B cell (primary cell): Measurements from ENCODE around the gene CAMK2G. TPM values are rescaled to one million over a fixed set of nuclear protein-coding genes. Genes with fewer than 3 reads are reported as not detected.
"Not testable (repeated sequence)": the region's sequence is repeated elsewhere in the genome, so short reads cannot be mapped to it uniquely, and the experiment has no call there.

Source experiments
- ATAC-seq: fragments of 200-7000 bp; cut with Tn5 transposase; one replicate; pipeline ENCODE4 v1.10.0; 2021; ENCODE audit warnings: low read depth, mild to moderate bottlenecking, moderate number of reproducible peaks, moderate library complexity
- CTCF ChIA-PET: fragments of 350-600 bp; sonication (Branson Sonifier 250); formaldehyde crosslinking; loops from one replicate; lab custom pipeline; 2021; ENCODE audit warnings: antibody characterized with exemption, inconsistent platforms; lab: Charles Lee
- POLR2A ChIA-PET: fragments of 350-600 bp; sonication (Branson Sonifier 250); formaldehyde crosslinking; loops from one replicate; lab custom pipeline; 2021; ENCODE audit warnings: antibody characterized with exemption; lab: Charles Lee
- DNase-seq: peaks from one replicate; pipeline ENCODE4 v3.0.0; 2013
- H2AFZ ChIP-seq: 2 replicates; pipeline ENCODE4 v1.6.1; 2012; ENCODE audit warnings: mild to moderate bottlenecking, low read depth, low read length; ENCODE audit not compliant: insufficient read depth, poor library complexity, severe bottlenecking
- H3K27ac ChIP-seq, 2 donors: 1 replicate in 1 of 2; 2 replicates in 1 of 2; pipeline ENCODE4 v1.5.1; 2012 to 2013; ENCODE audit warnings: low read length in 2 of 2, mild to moderate bottlenecking in 2 of 2, moderate library complexity in 1 of 2
- H3K27me3 ChIP-seq, 4 experiments: fragments of 200-600 bp in 1 of 4; sonication (generic) in 1 of 4; replicated peaks in 1 of 4; 1 replicate in 2 of 4; 2 replicates in 2 of 4; pipeline versions ENCODE4 v1.6.1 to v1.7.0; 2013 to 2016; ENCODE audit warnings: low read length in 3 of 4, mild to moderate bottlenecking in 2 of 4, mixed read lengths in 1 of 4, moderate library complexity in 1 of 4; ENCODE audit not compliant: insufficient read depth in 4 of 4, control insufficient read depth in 3 of 4; ENCODE audit errors: control extremely low read depth in 1 of 4
- H3K36me3 ChIP-seq, 2 experiments: replicated peaks in 1 of 2; 1 replicate in 1 of 2; 2 replicates in 1 of 2; pipeline versions ENCODE4 v1.6.1 to v1.7.1; 2013; ENCODE audit warnings: low read length in 1 of 2; ENCODE audit not compliant: insufficient read depth in 2 of 2, control insufficient read depth in 1 of 2; ENCODE audit errors: control extremely low read depth in 1 of 2, extremely low read depth in 1 of 2
- H3K4me1 ChIP-seq, 2 donors: fragments of 200-600 bp in 1 of 2; sonication (generic) in 1 of 2; 1 replicate in 1 of 2; 2 replicates in 1 of 2; pipeline versions ENCODE4 v1.5.1 to v1.6.1; 2013 to 2017; ENCODE audit warnings: low read length in 2 of 2; ENCODE audit not compliant: control insufficient read depth in 2 of 2, insufficient read depth in 2 of 2
- H3K4me2 ChIP-seq: replicated peaks from 2 replicates; pipeline ENCODE3; 2012; ENCODE audit warnings: mild to moderate bottlenecking, low read depth, low read length; ENCODE audit not compliant: poor library complexity, severe bottlenecking
- H3K4me3 ChIP-seq, 5 experiments: fragments of 200-600 bp in 1 of 5; sonication (generic) in 1 of 5; 1 replicate in 3 of 5; 2 replicates in 2 of 5; pipeline versions ENCODE4 v1.5.1 to v1.7.0; 2011 to 2016; ENCODE audit warnings: low read length in 4 of 5, mild to moderate bottlenecking in 4 of 5, low read depth in 2 of 5, control low read depth in 1 of 5, moderate library complexity in 1 of 5; ENCODE audit not compliant: insufficient read depth in 1 of 5; ENCODE audit errors: control extremely low read depth in 1 of 5, extremely low read depth in 1 of 5
- H3K79me2 ChIP-seq: fragments of 200-600 bp; sonication (generic); one replicate; pipeline ENCODE4 v1.6.0; 2016; ENCODE audit warnings: low read length; ENCODE audit not compliant: control insufficient read depth, insufficient read depth
- H3K9ac ChIP-seq: fragments of 200-600 bp; sonication (generic); 2 replicates; pipeline ENCODE4 v1.6.1; 2017; ENCODE audit warnings: mild to moderate bottlenecking, low read length, moderate library complexity
- H3K9me3 ChIP-seq, 3 donors: one replicate each; pipeline versions ENCODE4 v1.6.1 to v1.7.1; 2013; ENCODE audit warnings: low read length in 2 of 3; ENCODE audit not compliant: control insufficient read depth in 2 of 3, insufficient read depth in 1 of 3; ENCODE audit errors: control extremely low read depth in 1 of 3
- H4K20me1 ChIP-seq: 2 replicates; pipeline ENCODE4 v1.6.0; 2012; ENCODE audit warnings: mild to moderate bottlenecking, low read length; ENCODE audit not compliant: insufficient read depth, control insufficient read depth, poor library complexity, severe bottlenecking
- H3K27ac Mint-ChIP-seq: one replicate; pipeline ENCODE4 v1.8.0; 2021; ENCODE audit warnings: mixed read lengths
- H3K27me3 Mint-ChIP-seq: one replicate; pipeline ENCODE4 v1.8.0; 2021; ENCODE audit warnings: mixed read lengths
- H3K4me1 Mint-ChIP-seq: one replicate; pipeline ENCODE4 v1.8.0; 2021; ENCODE audit warnings: mixed read lengths
- H3K4me3 Mint-ChIP-seq: one replicate; pipeline ENCODE4 v1.8.0; 2021; ENCODE audit warnings: mixed read lengths
- H3K9me3 Mint-ChIP-seq: one replicate; pipeline ENCODE4 v1.8.0; 2022; ENCODE audit warnings: mixed read lengths; ENCODE audit not compliant: insufficient read depth
- EZH2 ChIP-seq: IDR thresholded peaks from 2 replicates; pipeline ENCODE4 v1.6.1; 2012; ENCODE audit warnings: borderline replicate concordance, low read depth, mild to moderate bottlenecking, moderate library complexity, low read length; ENCODE audit not compliant: insufficient read depth, poor library complexity, severe bottlenecking
- WGBS: methylation state at CpG from one replicate; pipeline ENCODE4 v1.1.5; 2013; ENCODE audit warnings: missing lambda C conversion rate; ENCODE audit not compliant: insufficient coverage; 5-methylcytosine and 5-hydroxymethylcytosine counted together
- intact Hi-C: fragments of 100-400 bp; cut with micrococcal nuclease; formaldehyde crosslinking; loops from one replicate; pipeline ENCODE4 v1.10.0; 2022
- polyA plus RNA-seq: library from polyadenylated mRNA; depleted of rRNA; stranded (reverse); fragments of >200 nt; gene quantifications from 2 replicates; pipeline ENCODE4 v1.2.3, GENCODE V29; 2012
- total RNA-seq, 2 donors: library from RNA; stranded (reverse); fragments of 120-200 nt in 1 of 2; gene quantifications; 1 replicate in 1 of 2; 2 replicates in 1 of 2; pipeline versions ENCODE4 v1.2.3 to v1.2.4, GENCODE V29; 2013 to 2022
- TF ChIP-seq, protein P1 (sequence below): fragments of 200-600 bp; IDR thresholded peaks from one replicate; pipeline ENCODE4 v1.8.0; 2022; ENCODE audit warnings: antibody characterized with exemption, mild to moderate bottlenecking

CAMK2G gene
- total and polyA plus RNA-seq, 2 donors (not counting 1 experiment from before 2014, with no cell fraction given), result 42.7 to 48.7 TPM

DNA sequence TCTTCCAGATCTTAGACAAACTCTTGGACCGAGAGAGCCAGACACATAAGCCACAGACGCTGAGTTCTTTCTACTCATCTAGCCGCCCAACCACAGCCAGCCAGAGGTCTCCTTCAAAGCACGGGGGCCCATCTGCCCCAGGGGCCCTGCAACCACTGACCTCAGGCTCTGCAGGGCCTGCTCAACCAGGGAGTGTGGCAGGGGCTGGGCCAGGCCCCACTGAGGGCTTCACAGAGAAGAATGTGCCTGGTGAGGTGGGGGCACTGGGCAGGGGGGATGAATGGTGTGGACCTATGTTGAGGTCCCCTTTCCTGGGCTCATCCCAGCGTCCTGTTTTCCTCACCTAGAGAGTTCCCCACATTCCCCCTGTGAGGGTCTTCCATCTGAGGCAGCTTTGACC lies 77.6 kb downstream of the CAMK2G start:
- 81% methylated on average over 4 of the region's 5 CpGs for WGBS
- DNase-seq (no peak), ATAC-seq (no peak)
- Mint-ChIP-seq H3K27ac (no peak overlapping the region), H3K27me3 (no peaks in the 10 kb centered on the region), H3K4me3 (no peak overlapping the region), H3K4me1 (no peaks in the 10 kb centered on the region), H3K9me3 (no peaks in the 10 kb centered on the region)
- ChIA-PET POLR2A (no interaction called here), CTCF (no interaction called here)
- no peaks in the 10 kb centered on the region for H3K9me3 ChIP-seq
- intact Hi-C loops, result no loop called here
- no peak overlapping the region for H3K4me3 ChIP-seq
- H3K4me2 ChIP-seq, result no peak overlapping the region
- peaks cover 12% of the 10 kb centered on the region for H3K79me2 ChIP-seq
- H3K4me1 ChIP-seq, result no peaks in the 10 kb centered on the region
- H3K27me3 ChIP-seq, result no peaks in the 10 kb centered on the region
- H3K36me3 ChIP-seq, result peaks cover 0 to 66% of the 10 kb centered on the region in 2 experiments
- H2AFZ ChIP-seq, result no peak overlapping the region
- H3K27ac ChIP-seq, result no peak overlapping the region
- H3K9ac ChIP-seq, result no peak overlapping the region
- TF ChIP-seq, protein P1, sequence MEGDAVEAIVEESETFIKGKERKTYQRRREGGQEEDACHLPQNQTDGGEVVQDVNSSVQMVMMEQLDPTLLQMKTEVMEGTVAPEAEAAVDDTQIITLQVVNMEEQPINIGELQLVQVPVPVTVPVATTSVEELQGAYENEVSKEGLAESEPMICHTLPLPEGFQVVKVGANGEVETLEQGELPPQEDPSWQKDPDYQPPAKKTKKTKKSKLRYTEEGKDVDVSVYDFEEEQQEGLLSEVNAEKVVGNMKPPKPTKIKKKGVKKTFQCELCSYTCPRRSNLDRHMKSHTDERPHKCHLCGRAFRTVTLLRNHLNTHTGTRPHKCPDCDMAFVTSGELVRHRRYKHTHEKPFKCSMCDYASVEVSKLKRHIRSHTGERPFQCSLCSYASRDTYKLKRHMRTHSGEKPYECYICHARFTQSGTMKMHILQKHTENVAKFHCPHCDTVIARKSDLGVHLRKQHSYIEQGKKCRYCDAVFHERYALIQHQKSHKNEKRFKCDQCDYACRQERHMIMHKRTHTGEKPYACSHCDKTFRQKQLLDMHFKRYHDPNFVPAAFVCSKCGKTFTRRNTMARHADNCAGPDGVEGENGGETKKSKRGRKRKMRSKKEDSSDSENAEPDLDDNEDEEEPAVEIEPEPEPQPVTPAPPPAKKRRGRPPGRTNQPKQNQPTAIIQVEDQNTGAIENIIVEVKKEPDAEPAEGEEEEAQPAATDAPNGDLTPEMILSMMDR, result no peak
- TF ChIP-seq EZH2, result no peak
- H4K20me1 ChIP-seq, result peaks cover 2% of the 10 kb centered on the region

DNA sequence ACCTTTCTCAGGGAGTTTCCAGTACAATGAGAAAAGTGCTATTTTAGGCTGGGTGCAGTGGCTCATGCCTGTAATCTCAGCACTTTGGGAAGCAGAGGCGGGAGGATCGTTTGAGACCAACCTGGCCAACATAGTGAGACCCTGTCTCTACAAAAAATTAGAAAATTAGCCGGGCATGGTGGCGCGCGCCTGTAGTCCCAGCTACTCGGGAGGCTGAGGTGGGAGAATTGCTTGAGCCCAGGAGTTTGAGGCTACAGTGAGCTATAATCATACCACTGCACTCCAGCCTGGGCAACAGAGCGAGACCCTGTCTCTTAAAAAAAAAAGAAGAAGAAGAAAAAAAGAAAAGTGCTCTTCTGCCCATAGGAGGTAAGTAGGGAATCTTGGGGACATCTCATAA lies 78.3 kb downstream of the CAMK2G start:
- H3K27me3 Mint-ChIP-seq, H3K4me1 Mint-ChIP-seq, H3K9me3 Mint-ChIP-seq, H3K27ac ChIP-seq, H3K4me3 Mint-ChIP-seq, DNase-seq, H3K4me1 ChIP-seq, intact Hi-C loops, H3K9me3 ChIP-seq, H3K4me2 ChIP-seq, H3K9ac ChIP-seq, H3K27ac Mint-ChIP-seq, ATAC-seq, H3K27me3 ChIP-seq, H3K4me3 ChIP-seq, CTCF ChIA-PET, H4K20me1 ChIP-seq, POLR2A ChIA-PET, H2AFZ ChIP-seq: not testable (repeated sequence)
- H3K36me3 ChIP-seq, result peaks cover 0 to 66% of the 10 kb centered on the region in 2 experiments
- no CpG with 5 or more reads among the region's 8 CpGs for WGBS
- H3K79me2 ChIP-seq, result peaks cover 19% of the 10 kb centered on the region

DNA sequence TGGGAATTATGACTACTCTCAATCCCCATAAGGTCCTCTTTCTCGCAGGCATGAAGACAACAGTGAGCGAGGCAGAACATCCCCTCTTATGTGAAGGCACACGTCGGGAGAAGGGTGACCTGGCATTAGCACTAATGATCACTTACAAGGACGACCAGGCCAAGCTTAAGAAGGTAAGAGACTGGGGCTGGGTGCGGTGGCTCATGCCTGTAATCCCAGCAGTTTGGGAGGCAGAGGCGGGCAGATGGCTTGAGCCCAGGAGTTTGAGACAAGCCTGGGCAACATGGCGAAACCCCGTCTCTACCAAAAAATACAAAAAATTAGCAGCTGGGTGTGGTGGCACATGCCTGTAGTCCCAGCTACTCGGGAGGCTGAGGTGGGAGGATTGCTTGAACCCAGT lies 78.9 kb downstream of the CAMK2G start:
- H3K9ac ChIP-seq, intact Hi-C loops, H3K9me3 Mint-ChIP-seq, H3K27me3 Mint-ChIP-seq, H3K27me3 ChIP-seq, H3K4me1 ChIP-seq, POLR2A ChIA-PET, H3K4me2 ChIP-seq, H4K20me1 ChIP-seq, H2AFZ ChIP-seq, H3K27ac ChIP-seq, DNase-seq, ATAC-seq, H3K27ac Mint-ChIP-seq, H3K4me3 Mint-ChIP-seq, H3K4me3 ChIP-seq, H3K9me3 ChIP-seq, H3K4me1 Mint-ChIP-seq: not testable (repeated sequence)
- Histone ChIP-seq H3K36me3 (peaks cover 0 to 68% of the 10 kb centered on the region in 2 experiments), H3K79me2 (peaks cover 24% of the 10 kb centered on the region)
- 100% methylated on average over 5 of the region's 10 CpGs for WGBS
- CTCF ChIA-PET, result interaction anchor here (0.8 kb wide), 1 partner anchor 34 kb away, joined by 3 read pairs; no protein-coding TSS in a partner anchor
